RPMI7951 (cell line): Measurements from ENCODE around the gene CNTN4. TPM values are rescaled to one million over a fixed set of nuclear protein-coding genes. Genes with fewer than 3 reads are reported as not detected.

Experiments used
- DNase-seq: peaks from one replicate; pipeline ENCODE4 v3.0.0-alpha.2; 2012; ENCODE audit warnings: low read depth
- total RNA-seq: library from RNA; depleted of rRNA; stranded (reverse); fragments of >200 nt; shearing (Covaris generic); gene quantifications from 2 replicates; pipeline ENCODE4 v1.2.3, GENCODE V29; 2014

The CNTN4 gene
- total RNA-seq, 1 experiment from 2014 or later: not detected

DNA sequence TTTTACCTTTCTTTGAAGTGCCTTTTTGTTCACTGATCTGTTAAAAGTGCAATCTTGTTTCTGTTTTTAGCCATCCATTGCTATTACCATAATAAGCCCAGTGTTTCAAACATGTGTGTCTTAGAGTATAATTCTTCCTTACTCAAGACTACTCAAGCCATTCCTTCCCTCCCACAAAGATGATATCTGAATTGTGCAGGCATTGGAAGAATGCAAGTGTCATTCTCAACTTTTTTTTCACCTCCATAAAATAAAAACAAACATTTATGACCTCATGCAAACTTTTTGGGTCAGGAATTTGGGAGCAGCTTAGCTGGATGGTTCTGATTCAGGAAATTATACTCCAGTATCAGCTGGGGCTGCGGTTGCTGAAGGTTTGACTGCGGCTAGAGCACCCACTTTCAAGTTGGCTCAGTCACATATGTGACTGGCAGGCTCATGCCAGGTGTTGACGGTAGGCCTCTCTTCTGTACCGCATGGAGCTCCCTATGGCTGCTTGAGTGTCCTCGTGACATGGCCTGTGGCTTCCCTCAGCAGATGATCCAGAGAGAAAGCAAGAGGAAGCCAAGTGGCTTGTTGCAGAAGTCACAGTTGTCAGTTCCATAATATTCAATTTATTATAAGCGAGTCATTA lies 490.8 kb downstream of the CNTN4 start:
- no peak for DNase-seq

DNA sequence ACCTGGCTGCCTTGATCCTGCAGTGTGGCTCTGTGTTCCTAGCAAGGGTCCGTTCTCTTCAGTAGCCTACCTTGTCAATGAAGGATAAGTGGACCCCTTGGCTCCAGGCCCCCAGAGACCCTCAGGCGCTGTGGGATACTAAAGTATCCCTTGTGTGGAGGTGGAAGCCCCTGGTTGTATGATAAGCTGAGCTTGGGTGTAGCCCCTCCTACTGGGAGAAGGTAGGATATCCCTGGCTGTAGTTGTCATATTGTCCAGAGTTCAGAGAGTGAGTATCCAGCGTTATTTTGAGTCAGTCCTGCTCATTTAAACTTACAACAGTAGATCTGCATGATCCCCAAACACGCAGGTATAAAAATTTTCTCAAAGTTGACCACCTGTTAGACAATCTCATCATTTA lies 496.8 kb downstream of the CNTN4 start:
- DNase-seq: no peak

DNA sequence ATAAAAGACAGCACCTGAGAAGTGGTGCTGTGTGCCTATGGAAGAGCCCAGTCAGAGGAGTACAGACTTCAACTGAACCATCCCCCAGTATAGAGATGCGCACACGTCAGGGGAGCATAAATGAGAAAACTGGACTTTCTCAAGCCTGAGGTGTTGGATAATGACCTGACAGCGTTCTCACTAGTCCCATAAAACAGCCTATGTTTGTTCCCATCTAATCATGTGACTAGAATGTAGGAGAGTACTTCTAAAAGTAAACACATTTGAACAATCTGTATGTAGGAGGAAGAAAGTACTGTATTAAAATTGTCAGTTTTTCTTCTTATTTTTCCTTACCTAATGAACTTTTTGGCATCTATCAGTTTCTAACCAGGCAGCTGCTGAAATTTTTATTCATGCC lies 498.9 kb downstream of the CNTN4 start:
- no peak for DNase-seq

DNA sequence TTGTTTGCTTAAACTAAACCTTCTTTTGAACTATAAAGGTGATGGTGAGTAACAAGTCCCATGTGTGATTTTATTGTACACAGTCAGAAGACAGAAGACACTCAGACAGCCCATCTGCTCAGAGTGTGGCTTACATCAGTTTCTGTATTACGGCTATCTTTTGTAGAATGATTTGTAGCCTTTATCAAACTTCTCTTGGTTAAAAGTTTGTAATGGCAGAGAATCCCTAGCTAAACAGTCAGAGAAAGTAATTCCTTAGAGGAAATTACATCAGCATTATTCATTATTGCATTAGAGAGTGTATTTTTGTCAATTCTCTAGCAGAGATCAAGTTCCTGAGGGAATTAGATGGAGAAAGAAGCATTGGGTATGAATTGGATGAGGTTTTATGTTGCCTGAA lies 500.8 kb downstream of the CNTN4 start:
- no peak for DNase-seq

DNA sequence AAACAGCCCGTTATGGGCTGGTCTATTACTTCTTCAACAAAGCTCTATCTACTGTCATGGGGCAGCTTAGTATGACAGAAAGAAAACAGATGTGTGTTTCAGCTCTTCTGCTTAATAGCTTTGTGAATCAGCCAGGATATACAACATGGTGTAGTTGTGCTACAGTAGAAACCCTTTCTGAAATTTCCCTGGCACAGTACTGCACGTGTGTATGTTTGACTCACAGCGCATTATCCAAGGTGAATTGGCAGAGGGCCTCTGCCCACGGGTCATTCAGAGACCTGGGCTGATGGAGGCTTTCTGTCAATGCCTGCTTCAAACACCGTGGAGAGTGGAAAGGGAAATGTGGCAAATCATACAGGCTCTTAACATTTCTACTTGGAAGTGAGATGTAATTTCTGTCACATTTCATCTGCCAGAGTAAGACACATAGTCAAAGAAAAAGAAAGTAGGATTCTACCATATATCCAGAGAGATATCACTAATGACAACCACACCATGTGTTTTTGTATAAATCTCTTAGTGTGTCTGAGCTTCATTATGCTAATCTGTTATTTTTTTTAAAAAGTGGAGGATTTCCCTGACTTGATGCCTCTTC lies 505.1 kb downstream of the CNTN4 start:
- DNase-seq: no peak

DNA sequence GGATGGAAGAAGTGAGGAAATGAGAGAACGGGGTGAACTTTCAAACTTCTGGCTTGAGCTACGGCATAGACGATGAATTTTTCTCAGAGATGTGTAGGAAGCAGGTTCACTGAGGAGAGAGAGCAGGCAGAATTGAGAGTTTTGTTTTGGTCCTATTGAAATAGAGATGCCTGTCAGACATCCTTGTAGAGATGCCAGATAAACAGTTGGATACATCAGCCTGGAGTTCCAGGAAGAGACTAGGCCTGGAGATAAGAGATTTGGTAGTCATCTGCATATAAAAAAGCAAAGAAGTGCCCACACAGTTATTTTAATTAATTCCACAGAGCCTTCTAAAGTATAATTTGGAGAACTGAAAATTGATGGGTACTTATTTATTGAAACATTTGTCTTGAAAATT lies 515.9 kb downstream of the CNTN4 start:
- DNase-seq: no peak

DNA sequence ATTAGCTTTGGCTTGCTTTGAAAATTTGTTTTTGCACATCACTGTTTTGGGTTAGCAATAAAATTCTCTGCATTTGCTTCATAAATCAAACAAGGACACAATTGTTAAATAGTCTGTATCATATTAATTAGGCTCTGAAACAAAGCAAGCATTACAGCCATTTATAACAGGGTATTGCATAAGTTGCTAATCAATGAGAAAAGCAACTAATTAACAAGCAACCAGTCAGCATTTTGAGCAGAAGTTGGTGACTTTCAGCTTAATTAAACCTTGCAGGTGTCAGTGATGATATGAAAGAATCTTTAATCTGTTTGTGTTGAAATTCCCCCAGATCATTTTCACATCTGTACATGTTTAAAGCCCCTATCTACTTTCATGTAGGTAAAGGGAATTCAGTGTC lies 516.4 kb downstream of the CNTN4 start:
- DNase-seq: no peak

DNA sequence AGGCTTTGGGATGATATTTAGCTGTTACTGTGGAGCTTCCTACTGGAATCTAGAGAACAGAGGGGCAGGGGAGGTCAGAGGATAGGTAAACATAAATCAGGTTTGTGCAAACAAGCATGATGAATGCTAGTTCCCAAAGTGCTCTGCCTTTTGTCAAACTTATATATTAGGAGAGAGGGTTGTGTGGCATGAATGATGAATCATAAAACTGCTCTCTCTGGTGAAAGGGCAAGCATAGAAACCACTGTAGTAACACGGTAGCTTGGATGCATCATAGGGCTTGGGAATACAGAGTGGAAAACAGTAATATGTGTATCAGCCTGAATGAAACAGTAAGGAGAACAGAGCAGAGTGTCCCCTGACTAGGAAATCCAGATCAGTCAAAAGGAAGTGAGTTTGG lies 524.8 kb downstream of the CNTN4 start:
- no peak for DNase-seq

DNA sequence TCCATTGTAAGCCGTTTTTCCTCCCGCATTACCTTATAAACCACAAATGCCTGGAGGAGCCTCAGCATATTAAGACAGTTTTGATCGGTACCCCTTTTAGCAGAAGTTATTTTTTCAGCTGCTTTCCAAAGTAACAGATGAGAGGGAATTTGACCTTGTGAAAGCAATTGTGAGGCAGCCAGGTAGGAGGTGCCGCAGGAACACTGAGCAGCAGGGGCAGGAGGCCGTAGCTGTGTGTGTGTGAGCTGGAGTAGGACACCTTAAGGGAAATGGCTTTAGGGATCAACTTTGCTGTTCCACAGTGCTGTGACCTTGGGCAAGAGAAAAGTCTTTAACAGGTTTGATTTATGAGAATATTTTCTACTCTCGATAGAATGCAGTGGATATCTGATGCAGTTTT lies 529.5 kb downstream of the CNTN4 start:
- no peak for DNase-seq

DNA sequence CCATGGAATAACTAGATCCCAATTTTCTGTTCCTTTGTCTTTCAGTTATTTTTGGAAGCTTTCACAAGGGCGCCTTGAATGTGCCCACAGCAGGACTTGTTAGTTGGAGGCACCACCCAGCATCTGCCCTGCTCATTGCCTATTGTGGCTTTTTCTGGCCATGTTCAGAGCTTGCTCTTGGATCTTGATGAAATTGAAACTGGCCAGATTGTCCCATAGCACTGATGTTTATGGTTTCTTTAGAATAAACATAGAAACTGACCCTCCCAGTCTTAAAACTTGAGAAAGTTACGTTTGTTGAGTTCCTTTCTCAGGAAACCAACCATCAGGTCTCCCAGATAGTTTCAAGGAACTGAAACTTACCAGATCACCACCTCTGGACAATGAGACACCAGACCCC lies 536.8 kb downstream of the CNTN4 start:
- no peak for DNase-seq

DNA sequence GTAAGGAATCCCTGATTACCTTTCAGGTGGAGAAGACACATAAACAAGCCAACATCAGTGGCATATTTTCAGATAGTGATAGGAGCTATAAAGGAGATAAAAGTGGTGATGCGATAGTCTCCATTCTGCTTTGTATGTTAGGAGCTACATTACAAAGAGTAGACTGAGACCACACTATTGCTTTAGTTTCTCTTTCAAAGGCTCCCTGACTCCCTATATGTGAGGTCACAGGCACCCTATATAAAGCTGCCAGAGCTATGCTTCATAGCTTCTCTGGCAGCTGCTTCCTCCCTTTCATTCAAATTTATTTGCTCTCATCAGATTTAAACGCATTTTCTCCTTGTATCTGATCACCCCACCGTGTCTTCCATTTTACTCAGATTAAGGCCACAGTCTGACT lies 544.9 kb downstream of the CNTN4 start:
- no peak for DNase-seq

DNA sequence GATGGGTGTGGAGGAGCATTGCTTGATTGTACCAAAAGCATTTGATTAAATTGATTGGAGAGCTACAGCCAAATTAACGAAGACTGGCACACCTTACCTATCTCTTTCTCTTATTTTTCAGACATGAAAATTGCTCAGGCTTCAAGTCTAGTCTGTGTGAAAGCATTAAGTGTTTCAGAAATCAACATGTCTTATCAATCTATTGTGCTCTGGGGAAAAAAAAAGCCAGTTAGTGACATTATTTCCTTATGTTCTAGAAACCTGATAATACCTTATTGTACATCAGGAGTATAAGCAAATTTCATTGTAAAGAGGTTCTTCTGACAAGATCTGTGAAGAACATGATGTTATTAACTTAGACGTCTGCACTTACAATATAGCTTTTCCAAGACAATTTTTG lies 546.3 kb downstream of the CNTN4 start:
- no peak for DNase-seq

DNA sequence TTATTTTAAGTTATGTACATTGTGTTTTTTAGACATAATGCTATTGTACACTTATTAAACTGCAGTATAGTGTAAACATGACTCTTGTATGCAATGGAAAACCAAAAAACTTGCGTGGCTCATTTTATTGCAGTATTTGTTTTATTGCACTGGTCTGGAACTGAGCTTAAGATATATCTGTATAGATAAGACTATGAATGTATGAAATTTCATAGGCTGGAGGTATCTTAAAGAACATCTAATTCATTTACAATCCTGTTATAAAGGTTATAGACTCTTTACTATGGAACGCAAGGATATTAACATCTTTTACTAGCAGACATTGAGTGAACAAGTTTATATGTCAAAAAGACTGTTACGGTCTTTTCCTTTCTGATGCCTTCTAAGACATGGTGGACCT lies 552.1 kb downstream of the CNTN4 start:
- no peak for DNase-seq

DNA sequence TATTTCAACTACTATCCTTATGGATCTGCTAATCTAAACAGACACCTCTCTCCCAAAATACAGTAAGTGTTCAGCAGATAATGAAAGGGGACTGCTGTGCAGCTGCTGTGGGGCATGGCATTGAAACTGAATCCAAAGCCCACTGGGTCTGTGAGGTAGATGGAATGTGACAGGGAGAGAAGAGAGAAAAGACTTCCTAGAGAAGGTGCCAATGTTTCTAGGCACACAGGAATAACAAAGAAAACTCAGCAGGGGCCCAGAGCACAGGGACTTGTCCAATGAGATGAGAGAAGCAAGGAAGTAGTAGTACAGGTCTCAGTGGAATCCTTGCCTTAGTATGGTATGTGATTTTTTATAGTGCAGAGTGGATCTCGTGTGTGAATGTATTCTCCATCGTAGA lies 553.7 kb downstream of the CNTN4 start:
- DNase-seq: no peak

DNA sequence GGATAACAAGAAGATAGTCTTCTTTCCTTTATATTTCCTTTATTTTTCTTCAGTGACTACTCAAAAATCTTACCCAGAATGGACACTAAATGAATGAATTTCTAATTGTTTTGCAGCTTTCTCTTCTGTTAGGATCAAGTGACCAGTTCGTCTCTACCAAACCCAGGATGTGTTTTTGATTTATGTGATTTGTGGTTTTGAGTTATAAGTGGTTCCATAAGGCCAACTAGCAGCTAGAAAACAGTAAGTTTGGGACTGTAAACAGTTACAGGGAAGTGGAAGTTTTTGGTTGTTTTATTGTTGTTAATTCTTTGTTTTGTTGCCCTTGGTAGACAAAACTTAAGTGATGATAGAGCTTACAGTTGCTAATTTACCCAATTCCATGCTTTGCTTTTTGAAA lies 555.0 kb downstream of the CNTN4 start:
- peak; percentile 8 for DNase-seq

DNA sequence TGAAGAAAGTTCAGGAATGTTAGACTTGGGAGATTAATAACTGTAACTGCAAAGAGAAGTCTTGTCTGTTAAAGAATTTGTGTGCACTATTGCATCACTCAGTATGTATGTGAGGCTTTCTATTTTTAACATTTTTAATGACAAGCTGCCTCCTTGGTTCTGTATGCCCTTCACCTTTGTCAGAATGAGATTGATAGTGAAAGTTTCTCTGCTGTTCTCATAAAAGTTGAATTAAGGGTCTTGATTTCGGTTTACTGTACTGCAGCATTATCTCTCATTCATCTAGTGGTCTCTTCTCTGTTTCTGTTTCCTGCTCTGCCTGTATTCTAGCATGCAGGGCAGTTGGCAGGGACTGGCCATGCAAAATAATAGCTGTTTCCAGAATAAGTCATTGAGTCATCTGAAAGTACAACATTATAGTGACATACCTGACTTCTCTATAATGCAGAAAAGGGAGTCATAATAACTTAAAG lies 556.6 kb downstream of the CNTN4 start:
- DNase-seq: no peak

DNA sequence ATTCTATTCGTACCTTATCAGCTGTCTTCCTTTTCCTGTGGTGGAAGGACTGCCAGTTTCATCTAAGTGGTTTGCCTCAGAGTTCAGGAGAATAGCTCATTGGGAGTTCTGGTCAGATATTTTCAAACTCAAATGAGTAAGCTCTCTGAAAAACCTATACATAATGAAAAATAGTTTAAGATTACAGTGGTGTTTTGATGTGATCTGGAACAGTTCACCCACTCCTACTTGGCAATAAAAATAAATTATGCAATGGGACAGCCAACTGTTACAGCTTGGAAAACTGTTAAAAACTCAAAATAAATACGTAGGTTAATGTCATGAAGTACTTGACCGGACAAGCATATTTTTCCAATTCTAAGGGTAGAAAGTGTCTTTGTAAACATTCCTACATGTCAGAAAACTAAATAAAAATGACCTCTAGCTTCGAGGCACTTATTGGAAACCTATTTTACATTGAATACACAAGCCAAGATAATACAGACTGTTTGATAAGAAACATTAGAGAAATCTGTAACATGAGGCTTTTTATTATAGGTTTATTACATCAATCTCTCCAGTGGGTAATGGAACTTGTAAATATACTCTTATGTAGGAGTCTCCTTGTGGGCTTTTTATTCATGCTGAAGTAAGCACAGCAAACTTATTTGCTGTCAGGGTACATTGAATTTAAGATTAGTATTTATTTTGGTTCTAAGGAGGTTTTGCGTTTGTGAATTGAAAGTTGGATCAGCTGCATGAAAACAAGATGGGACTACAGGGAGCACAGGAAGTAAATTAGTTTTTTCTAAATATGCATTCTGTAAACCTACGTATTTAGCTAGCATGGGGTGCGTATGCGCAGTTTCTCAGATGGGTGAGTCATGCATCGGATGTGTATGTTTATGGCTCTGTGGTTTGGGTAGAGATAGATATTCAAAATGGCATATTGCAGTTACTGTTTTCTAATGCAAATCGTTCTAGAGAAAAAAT lies 558.4 kb downstream of the CNTN4 start:
- peak; percentile 3 for DNase-seq

DNA sequence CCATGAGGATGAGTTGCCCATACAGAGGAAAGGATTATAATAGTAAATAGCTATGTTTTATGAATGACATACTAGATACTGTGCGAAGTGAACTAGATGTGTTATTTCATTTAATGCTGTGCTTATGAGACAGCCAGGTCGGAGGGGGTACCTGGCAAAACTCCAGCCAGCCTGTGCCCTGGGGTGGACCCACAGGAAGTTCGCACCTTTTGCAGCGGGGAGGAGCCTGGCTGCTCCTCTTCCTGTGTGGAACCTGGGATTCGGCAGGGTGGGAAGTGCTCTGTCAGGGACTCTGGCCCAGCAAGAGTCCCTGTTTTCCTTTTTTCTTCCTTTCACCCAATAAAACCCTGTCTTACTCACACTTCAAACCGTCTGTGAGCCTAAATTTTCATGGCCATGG lies 559.3 kb downstream of the CNTN4 start:
- DNase-seq: no peak

DNA sequence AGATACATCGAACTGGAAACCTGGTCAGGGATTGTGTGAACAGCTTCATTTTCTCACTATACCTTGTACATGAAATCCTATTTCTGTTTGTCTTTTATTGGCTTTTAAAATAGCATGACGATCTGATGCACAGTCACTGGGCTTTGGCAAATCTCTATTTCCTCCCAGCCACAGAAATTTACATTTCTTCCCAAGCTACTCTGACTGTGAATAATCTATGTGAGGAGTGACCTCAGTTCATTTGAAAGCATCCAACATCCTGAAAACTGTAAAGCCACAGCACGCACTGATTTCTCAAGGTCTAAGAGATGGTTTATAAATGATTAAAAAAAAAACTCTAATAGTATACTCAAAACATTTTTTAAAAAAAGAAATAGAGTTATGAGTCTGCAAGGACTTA lies 561.2 kb downstream of the CNTN4 start:
- no peak for DNase-seq

DNA sequence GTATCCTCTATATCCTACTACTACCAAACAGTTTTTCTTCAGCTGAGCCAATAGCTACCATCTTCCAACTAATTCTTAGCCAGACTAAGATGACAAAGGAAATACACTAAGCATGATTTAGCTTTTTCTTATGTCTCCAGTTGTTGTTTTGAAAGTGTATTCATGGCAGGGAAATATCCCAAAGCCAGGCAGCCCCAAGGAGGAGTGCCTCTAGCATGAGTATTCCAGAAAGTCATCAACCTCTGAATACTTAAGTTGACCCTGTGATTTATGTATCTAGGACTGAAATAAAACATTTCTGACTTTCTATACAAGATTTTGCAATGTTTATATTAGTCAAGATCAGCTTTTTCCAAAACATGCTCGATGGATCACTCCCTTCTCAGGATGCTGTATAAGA lies 562.4 kb downstream of the CNTN4 start:
- DNase-seq: no peak

DNA sequence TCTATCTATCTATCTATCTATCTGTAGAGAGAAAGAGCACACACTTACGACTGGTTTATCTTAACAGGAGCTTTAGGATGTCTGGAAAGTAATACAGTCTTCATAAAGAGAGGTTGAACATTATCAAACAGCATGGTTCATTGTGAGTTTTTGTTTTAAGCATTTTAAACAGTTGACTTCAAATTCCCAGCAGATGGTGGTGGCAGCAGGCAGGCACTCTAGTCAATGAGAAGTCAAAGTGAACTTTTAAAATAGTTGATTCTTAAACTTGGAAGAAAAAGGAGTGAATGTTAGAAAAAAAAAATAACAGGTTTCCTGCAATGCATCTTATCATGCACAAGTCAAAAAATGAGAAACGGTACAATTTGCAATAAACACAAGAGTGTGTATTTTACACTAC lies 578.8 kb downstream of the CNTN4 start:
- no peak for DNase-seq

DNA sequence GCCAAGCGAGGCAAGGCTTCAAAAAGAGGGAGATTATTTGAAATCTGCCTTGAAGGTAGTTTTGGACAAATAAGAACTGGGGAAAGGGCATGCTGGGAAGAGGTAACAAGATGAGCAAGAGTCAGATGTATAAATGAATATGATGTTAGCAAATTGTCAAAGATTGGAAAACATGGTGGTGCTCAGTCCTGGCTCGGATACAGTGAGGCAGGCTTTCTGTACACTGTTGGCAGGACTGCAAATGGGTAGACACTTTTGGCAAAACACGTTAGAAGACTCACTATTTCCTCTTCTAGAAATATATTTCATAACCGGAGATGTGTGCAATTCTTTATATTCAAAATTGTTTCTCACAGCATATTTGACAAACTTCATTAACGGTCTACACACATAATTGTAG lies 581.6 kb downstream of the CNTN4 start:
- no peak for DNase-seq

DNA sequence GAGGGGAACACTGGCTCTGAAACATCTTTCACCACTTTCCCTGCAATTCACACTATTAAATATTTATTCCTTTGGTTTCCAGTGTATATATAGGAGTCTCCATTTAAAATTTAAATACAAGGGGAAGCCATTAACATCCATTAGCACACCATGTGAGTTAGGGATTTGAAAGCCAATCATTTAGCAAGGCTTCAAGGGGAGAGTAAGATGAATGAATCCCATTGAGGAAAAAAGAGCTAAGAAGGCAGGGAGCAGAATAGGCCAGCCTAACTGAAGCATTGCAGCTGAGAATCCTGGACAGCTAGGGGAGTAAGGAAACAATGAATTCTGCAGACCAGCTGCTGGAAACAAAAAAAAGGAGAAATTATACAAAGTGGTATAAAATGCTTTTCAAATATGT lies 585.4 kb downstream of the CNTN4 start:
- DNase-seq: no peak
